Osteoblast (primary cell): ENCODE results near the gene SFRP5. TPM values are rescaled to one million over a fixed set of nuclear protein-coding genes. Genes with fewer than 3 reads are reported as not detected.

Source experiments
- DNase-seq: peaks from one replicate; pipeline ENCODE4 v3.0.0; 2011; ENCODE audit warnings: low spot score, mixed read lengths; ENCODE audit not compliant: insufficient read length; ENCODE audit errors: missing footprints
- H2AFZ ChIP-seq: 2 replicates; pipeline ENCODE4 v1.6.0; 2011; ENCODE audit warnings: mild to moderate bottlenecking, low read length
- H3K27ac ChIP-seq: 2 replicates; pipeline ENCODE4 v1.5.1; 2011; ENCODE audit warnings: mild to moderate bottlenecking, low read depth, low read length, moderate library complexity
- H3K27me3 ChIP-seq: 2 replicates; pipeline ENCODE4 v1.6.0; 2012; ENCODE audit warnings: mild to moderate bottlenecking, control low read depth, inconsistent platforms, low read length, moderate library complexity; ENCODE audit not compliant: insufficient read depth
- H3K36me3 ChIP-seq: 2 replicates; pipeline ENCODE4 v1.5.1; 2011; ENCODE audit warnings: mild to moderate bottlenecking, low read length, control low read depth, moderate library complexity; ENCODE audit not compliant: insufficient read depth
- H3K4me1 ChIP-seq: 2 replicates; pipeline ENCODE4 v1.5.1; 2011; ENCODE audit warnings: mild to moderate bottlenecking, low read length, control low read depth, moderate library complexity; ENCODE audit not compliant: insufficient read depth
- H3K4me2 ChIP-seq: 2 replicates; pipeline ENCODE4 v1.6.0; 2011; ENCODE audit warnings: mild to moderate bottlenecking, low read length; ENCODE audit not compliant: insufficient read depth
- H3K4me3 ChIP-seq: fragments of 200-600 bp; sonication (generic); 3 replicates; pipeline ENCODE4 v1.5.1; 2012; ENCODE audit warnings: mild to moderate bottlenecking, low read length, inconsistent platforms; ENCODE audit not compliant: insufficient read depth
- H3K79me2 ChIP-seq: 2 replicates; pipeline ENCODE4 v1.6.0; 2012; ENCODE audit warnings: mild to moderate bottlenecking, low read length, control low read depth, inconsistent platforms; ENCODE audit not compliant: insufficient read depth
- H3K9me3 ChIP-seq: 2 replicates; pipeline ENCODE4 v1.5.1; 2011; ENCODE audit warnings: low read depth, low read length, control low read depth
- H4K20me1 ChIP-seq: 2 replicates; pipeline ENCODE4 v1.6.0; 2012; ENCODE audit warnings: mild to moderate bottlenecking, low read length, control low read depth; ENCODE audit not compliant: insufficient read depth
- total RNA-seq: library from RNA; depleted of rRNA; stranded (reverse); fragments of >200 nt; gene quantifications from 2 replicates; pipeline ENCODE4 v1.2.3, GENCODE V29; 2012
- TF ChIP-seq, protein P1 (sequence below): IDR thresholded peaks from 2 replicates; pipeline ENCODE4 v1.5.1; 2011; ENCODE audit warnings: mild to moderate bottlenecking, low read depth, low read length, moderate library complexity; ENCODE audit errors: extremely low read depth

Gene SFRP5
- total RNA-seq, 1 donor = not detected

DNA sequence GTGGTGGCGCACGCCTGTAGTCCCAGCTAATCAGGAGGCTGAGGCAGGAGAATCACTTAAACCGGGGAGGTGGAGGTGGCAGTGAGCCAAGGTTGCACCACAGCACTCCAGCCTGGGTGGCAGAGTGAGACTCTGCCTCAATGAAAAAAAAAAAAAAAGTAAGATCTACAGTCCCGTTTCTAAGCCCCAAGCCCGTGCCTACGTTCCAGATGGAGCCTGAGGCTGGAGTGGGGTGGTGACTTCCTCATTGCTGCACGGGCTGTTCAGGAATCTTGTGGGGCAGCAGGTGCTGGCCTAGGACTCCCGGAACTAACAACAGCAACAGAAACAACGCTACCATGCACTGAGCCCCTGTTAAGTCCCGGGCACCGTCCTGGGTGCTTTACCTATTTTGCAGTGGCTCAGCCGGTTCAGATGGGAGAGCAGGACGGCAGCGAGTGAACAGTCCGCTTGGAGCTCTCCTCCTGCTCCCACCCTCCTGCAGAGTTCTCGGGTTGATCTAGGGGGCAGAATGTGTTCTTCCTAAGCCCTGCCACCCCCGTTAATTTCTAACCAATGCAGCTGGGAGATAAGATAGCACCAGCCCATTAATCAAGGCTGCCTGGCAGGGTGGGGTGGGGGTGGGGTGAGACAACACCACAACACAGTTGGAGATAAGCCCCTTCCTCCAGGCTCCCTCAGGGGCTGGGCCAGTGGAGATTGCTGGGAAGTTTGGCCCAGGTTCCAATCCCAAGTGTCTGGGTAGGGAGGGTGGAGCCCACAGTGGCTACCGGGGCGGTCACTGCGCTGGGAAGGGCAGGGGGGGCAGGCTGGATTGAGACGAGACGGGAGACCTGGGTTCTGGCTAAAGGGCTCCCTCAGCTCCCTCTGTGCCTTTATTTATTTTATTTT is 17.0 kb upstream of the SFRP5 start:
- Histone ChIP-seq H3K4me3 (no peak overlapping the region), H3K4me1 (no peaks in the 10 kb centered on the region), H3K36me3 (no peaks in the 10 kb centered on the region), H3K4me2 (no peak overlapping the region), H3K9me3 (no peaks in the 10 kb centered on the region), H4K20me1 (no peaks in the 10 kb centered on the region), H3K79me2 (no peaks in the 10 kb centered on the region), H3K27ac (no peak overlapping the region), H2AFZ (no peak overlapping the region), H3K27me3 (peaks cover 14% of the 10 kb centered on the region)
- TF ChIP-seq, protein P1, sequence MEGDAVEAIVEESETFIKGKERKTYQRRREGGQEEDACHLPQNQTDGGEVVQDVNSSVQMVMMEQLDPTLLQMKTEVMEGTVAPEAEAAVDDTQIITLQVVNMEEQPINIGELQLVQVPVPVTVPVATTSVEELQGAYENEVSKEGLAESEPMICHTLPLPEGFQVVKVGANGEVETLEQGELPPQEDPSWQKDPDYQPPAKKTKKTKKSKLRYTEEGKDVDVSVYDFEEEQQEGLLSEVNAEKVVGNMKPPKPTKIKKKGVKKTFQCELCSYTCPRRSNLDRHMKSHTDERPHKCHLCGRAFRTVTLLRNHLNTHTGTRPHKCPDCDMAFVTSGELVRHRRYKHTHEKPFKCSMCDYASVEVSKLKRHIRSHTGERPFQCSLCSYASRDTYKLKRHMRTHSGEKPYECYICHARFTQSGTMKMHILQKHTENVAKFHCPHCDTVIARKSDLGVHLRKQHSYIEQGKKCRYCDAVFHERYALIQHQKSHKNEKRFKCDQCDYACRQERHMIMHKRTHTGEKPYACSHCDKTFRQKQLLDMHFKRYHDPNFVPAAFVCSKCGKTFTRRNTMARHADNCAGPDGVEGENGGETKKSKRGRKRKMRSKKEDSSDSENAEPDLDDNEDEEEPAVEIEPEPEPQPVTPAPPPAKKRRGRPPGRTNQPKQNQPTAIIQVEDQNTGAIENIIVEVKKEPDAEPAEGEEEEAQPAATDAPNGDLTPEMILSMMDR = no peak
- DNase-seq = peak; percentile 69

DNA sequence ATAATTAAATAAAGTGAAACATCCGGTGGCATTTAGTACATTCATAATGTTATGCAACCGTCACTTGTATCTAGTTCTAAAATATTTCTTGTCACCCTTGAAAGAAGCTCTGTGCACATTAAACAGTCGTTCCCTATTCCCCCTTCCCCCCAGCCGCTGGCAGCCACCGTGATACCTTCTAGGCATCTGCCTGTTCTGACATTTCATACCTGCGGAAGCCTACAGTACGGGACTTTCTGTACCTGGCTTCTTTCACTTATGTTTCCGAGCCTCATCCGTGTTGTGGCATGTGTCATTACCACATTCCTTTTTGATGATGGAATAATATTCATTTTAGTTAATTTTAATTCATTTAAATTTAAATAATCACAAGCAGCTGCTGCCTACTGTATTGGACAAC is 13.9 kb upstream of the SFRP5 start:
- H3K27ac ChIP-seq = no peak overlapping the region
- H3K27me3 ChIP-seq = peaks cover 12% of the 10 kb centered on the region
- no peaks in the 10 kb centered on the region for H4K20me1 ChIP-seq
- no peaks in the 10 kb centered on the region for H3K79me2 ChIP-seq
- H3K9me3 ChIP-seq = no peaks in the 10 kb centered on the region
- no peaks in the 10 kb centered on the region for H3K36me3 ChIP-seq
- H2AFZ ChIP-seq = no peak overlapping the region
- no peak overlapping the region for H3K4me3 ChIP-seq
- H3K4me2 ChIP-seq = no peak overlapping the region
- DNase-seq = no peak
- TF ChIP-seq, protein P1 = no peak
- H3K4me1 ChIP-seq = no peaks in the 10 kb centered on the region

DNA sequence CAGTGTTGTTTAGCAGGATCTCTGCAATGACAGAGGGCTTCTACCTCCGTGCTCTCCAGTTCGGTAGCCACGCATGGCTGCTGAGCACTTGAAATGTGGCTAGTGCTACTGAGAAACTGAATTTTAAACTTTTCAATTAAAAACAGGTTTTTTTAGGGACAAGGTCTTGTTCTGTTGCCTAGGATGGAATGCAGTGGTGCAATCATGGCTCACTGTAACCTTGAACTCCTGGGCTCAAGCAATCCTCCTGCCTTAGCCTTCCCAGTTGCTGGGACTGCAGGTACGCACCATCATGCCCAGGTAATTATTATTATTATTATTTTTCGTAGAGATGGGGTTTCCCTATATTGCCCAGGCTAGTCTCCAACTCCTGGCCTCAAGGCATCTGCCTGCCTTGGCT is 13.4 kb upstream of the SFRP5 start:
- Histone ChIP-seq H3K79me2 (no peaks in the 10 kb centered on the region), H3K4me1 (no peaks in the 10 kb centered on the region), H3K27ac (no peak overlapping the region), H3K36me3 (no peaks in the 10 kb centered on the region), H3K4me2 (no peak overlapping the region), H3K27me3 (peaks cover 12% of the 10 kb centered on the region), H3K9me3 (no peaks in the 10 kb centered on the region), H3K4me3 (no peak overlapping the region), H2AFZ (no peak overlapping the region), H4K20me1 (no peaks in the 10 kb centered on the region)
- no peak for DNase-seq
- TF ChIP-seq, protein P1 = no peak

DNA sequence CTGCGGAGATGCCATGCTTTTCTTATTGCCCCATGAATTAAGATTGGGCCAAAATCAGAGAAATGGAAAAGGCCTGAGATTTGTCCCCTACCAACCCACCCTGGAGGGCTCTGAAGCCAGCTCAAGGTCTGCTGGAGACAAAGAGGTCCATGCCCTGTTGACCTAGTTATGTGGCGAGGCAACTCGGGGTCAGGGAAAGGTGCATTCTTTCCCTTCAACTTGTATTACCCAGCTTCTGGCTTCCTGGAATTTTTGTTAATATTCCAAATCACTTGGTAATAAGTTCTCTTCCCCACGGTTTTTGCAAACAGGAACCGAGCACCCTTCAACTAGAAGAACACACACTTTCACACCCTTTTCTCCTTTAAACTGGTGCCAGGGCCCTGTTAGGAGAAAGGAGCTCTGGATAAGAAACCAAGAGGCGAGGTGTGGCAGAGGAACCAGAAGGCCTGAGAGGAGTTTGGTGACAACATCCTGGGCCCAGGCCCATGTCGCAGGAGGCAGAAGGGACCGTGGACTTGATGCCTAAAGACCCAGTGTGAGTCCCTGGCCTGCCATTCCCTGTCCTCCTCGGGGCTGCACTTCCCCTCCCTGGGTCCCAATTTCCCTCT is 12.5 kb upstream of the SFRP5 start:
- H3K36me3 ChIP-seq = no peaks in the 10 kb centered on the region
- H3K4me2 ChIP-seq = no peak overlapping the region
- no peaks in the 10 kb centered on the region for H3K9me3 ChIP-seq
- peaks cover 14% of the 10 kb centered on the region for H3K27me3 ChIP-seq
- H3K27ac ChIP-seq = no peak overlapping the region
- no peak overlapping the region for H3K4me3 ChIP-seq
- no peaks in the 10 kb centered on the region for H3K79me2 ChIP-seq
- TF ChIP-seq, protein P1 = no peak
- H4K20me1 ChIP-seq = no peaks in the 10 kb centered on the region
- no peaks in the 10 kb centered on the region for H3K4me1 ChIP-seq
- peak; percentile 60 for DNase-seq
- H2AFZ ChIP-seq = no peak overlapping the region
